Measurements from ENCODE around the gene TADA3.

TADA3 gene

DNA sequence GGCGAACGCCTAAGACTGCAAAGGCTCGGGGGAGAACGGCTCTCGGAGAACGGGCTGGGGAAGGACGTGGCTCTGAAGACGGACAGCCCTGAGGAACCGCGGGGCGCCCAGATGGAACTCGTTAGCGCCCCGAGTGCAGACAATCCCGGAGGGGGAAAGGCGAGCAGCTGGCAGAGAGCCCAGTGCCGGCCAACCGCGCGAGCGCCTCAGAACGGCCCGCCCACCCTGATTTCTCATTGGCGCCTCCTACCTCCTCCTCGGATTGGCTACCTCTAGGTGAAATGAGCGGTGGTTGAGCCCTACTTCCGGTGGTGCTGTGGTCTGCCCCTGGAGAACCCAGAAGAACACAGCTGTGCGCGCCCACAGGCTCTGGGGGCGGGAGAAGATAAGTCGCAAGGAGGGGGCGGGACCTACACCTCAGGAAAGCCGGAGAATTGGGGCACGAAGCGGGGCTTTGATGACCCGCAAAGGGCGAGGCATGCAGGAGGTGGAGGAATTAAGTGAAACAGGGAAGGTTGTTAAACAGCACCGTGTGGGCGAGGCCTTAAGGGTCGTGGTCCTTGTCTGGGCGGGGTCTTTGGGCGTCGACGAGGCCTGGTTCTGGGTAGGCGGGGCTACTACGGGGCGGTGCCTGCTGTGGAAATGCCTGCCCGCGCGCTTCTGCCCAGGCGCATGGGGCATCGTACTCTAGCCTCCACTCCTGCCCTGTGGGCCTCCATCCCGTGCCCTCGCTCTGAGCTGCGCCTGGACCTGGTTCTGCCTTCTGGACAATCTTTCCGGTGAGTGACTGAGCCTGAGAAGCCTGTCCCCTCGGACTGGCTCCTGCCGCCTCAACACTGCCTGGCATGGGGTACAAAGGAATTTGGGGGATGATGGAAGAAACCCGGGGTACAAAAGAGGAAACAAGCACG is 42.4 kb downstream of the TADA3 start, which contains the start of gene OGG1:
Gene OGG1 (plus strand): TSS at position 308 of the 911 bp plus-strand sequence. CDS start 335 bp downstream, at position 643.
- TF ChIP-seq, protein P1, sequence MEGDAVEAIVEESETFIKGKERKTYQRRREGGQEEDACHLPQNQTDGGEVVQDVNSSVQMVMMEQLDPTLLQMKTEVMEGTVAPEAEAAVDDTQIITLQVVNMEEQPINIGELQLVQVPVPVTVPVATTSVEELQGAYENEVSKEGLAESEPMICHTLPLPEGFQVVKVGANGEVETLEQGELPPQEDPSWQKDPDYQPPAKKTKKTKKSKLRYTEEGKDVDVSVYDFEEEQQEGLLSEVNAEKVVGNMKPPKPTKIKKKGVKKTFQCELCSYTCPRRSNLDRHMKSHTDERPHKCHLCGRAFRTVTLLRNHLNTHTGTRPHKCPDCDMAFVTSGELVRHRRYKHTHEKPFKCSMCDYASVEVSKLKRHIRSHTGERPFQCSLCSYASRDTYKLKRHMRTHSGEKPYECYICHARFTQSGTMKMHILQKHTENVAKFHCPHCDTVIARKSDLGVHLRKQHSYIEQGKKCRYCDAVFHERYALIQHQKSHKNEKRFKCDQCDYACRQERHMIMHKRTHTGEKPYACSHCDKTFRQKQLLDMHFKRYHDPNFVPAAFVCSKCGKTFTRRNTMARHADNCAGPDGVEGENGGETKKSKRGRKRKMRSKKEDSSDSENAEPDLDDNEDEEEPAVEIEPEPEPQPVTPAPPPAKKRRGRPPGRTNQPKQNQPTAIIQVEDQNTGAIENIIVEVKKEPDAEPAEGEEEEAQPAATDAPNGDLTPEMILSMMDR (conservative IDR thresholded peaks at IDR 0.05; ENCODE audit: control insufficient read depth, insufficient read depth, low read depth, low read length) = no peak
- H3K4me3 ChIP-seq (ENCODE audit: control insufficient read depth, low read depth, low read length) = peak within 1 kb of the TSS; percentile 90

DNA sequence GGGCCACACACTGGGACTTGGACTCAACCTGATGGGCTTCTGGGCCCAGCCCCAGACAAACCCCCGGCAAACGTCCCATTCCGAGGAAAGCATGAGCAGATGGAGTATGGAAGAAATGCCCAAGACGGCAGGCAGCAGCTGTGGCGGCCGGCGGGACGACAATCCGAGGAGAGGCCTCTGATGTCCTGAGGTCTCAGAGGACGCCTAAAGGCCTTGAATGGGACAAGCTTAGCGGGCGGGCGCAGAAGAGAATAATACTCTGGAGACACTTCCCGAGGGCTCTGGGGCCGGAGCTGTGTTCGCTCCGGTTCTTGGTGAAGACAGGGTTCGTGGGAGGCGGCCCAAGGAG is 43.0 kb downstream of the TADA3 start:
- peak overlapping the region; percentile 90 for H3K4me3 ChIP-seq (ENCODE audit: control insufficient read depth, low read depth, low read length)
- no peak for DNase-seq (ENCODE audit: low read depth)
- TF ChIP-seq, protein P1 (conservative IDR thresholded peaks at IDR 0.05; ENCODE audit: control insufficient read depth, insufficient read depth, low read depth, low read length) = no peak

More for the DNA sequence above, 42.4 kb downstream of the TADA3 start, which contains the start of gene OGG1:
- peak; percentile 99 for DNase-seq (ENCODE audit: low read depth)

DNA sequence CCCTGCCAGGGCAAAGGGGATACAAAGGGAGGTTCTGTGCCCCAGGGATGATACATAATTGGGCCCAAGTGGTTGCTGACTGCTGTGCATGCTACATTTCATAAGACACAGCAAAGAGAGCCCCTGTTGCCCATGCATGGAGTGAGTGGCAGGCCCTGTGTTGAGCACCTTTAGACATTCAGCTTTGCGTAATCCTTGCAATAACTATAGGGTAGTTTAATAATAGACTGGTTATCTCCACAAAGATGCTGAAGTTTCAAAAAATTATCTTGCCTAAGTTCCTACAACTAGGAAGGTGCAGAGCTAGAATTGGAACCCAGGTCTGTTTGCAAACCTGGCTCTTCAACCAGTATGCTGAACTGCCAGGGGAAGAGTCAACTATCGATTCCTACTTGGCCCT is 44.2 kb downstream of the TADA3 start:
- no peak overlapping the region for H3K4me3 ChIP-seq (ENCODE audit: control insufficient read depth, low read depth, low read length)
- TF ChIP-seq, protein P1 (conservative IDR thresholded peaks at IDR 0.05; ENCODE audit: control insufficient read depth, insufficient read depth, low read depth, low read length) = no peak
- no peak for DNase-seq (ENCODE audit: low read depth)

DNA sequence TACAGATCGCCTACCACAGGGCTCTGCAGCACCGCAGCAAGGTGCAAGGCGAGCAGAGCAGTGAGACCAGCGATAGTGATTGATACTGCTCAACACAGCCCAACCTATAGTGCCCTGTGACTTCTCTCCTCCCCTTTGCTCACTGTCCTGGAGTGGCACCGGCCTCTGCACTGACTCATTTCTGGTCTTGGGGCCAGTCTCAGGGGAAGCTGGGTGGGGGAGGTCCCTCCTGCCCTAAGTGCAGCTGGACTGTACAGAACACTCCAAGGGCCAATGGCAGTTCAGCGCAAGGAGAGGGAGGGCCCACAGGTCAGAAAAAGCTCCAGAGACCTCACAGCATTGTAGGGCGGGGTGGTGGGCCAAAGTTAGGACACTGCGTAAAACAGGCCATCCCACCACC is 45.0 kb downstream of the TADA3 start:
- TF ChIP-seq, protein P1 (conservative IDR thresholded peaks at IDR 0.05; ENCODE audit: control insufficient read depth, insufficient read depth, low read depth, low read length) = no peak
- DNase-seq (ENCODE audit: low read depth) = peak; percentile 75
- H3K4me3 ChIP-seq (ENCODE audit: control insufficient read depth, low read depth, low read length) = no peak overlapping the region

DNA sequence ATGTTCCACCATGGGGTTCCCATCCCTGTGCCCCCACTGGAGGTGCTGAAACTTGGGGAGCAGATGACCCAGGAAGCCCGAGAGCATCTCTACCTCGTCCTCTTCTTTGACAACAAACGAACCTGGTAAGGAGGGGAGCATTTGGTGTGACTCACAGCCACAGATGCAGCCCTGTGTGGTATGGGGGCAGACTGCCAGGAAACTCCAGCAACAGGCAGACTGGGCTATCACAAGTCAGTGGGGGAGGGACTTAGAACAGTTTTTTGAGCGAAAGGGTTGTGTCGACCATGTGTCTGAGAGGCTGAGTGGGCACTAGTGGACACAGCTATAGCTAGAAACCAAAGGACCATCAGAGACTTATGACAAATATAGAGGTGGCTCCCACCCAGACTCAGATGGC is 45.9 kb downstream of the TADA3 start:
- no peak overlapping the region for H3K4me3 ChIP-seq (ENCODE audit: control insufficient read depth, low read depth, low read length)
- DNase-seq (ENCODE audit: low read depth) = peak; percentile 90
- TF ChIP-seq, protein P1 (conservative IDR thresholded peaks at IDR 0.05; ENCODE audit: control insufficient read depth, insufficient read depth, low read depth, low read length) = no peak

DNA sequence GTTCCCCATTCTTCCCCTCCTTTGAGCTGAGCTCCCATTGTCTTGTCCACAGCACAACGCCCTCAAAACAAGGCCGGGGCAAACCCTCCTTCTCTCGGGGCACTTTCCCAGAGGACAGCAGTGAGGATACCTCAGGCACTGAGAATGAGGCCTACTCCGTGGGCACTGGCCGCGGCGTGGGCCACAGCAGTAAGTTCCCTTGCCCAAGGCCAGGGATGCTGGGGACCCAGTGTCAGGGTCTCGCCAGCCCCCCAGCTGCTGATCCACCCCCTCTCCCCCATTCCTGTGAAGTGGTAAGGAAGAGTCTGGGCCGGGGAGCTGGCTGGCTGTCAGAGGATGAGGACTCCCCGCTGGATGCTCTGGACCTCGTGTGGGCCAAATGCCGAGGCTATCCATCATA is 46.8 kb downstream of the TADA3 start:
- TF ChIP-seq, protein P1 (conservative IDR thresholded peaks at IDR 0.05; ENCODE audit: control insufficient read depth, insufficient read depth, low read depth, low read length) = no peak
- no peak for DNase-seq (ENCODE audit: low read depth)
- H3K4me3 ChIP-seq (ENCODE audit: control insufficient read depth, low read depth, low read length) = no peak overlapping the region

Measured in fibroblast of mammary gland (primary cell).